SK-N-SH (cell line): ENCODE results near the gene WBP2. TPM values are rescaled to one million over a fixed set of nuclear protein-coding genes. Genes with fewer than 3 reads are reported as not detected.

ENCODE experiments used
- CTCF ChIA-PET: fragments of 300-600, 350-600 bp; formaldehyde crosslinking; extraction: SDS; loops from one replicate; lab custom pipeline; 2021; lab: Yijun Ruan, JAX
- POLR2A ChIA-PET: fragments of 350-600 bp; sonication (Branson Sonifier 250); formaldehyde crosslinking; extraction: SDS; loops from one replicate; lab custom pipeline; 2020; ENCODE audit warnings: antibody characterized with exemption, inconsistent platforms; lab: Yijun Ruan, JAX
- DNase-seq: peaks from one replicate; pipeline ENCODE4 v3.0.0; 2012
- H2AFZ ChIP-seq: fragments of 200-600 bp; sonication (generic); 2 replicates; pipeline ENCODE4 v1.8.1; 2016; ENCODE audit warnings: antibody characterized with exemption, mild to moderate bottlenecking, low read depth
- H3F3A ChIP-seq: fragments of 200-600 bp; sonication (generic); replicated peaks from 2 replicates; pipeline ENCODE3; 2016; ENCODE audit warnings: antibody characterized with exemption, mild to moderate bottlenecking; ENCODE audit not compliant: insufficient read depth
- H3K27ac ChIP-seq, 2 experiments: fragments of 200-500 bp in 1 of 2; fragments of 200-600 bp in 1 of 2; sonication (Bioruptor generic) in 1 of 2; sonication (generic), shearing (Covaris generic) in 1 of 2; 2 replicates each; pipeline versions ENCODE4 v1.5.1 to v1.6.1; 2014 to 2016; ENCODE audit warnings: low read depth in 2 of 2, inconsistent platforms in 1 of 2, low read length in 1 of 2, mild to moderate bottlenecking in 1 of 2, mixed read lengths in 1 of 2
- H3K27me3 ChIP-seq: fragments of 200-600 bp; sonication (generic), shearing (Covaris generic); 2 replicates; pipeline ENCODE4 v1.6.1; 2016; ENCODE audit warnings: mixed run types; ENCODE audit not compliant: insufficient read depth
- H3K36me3 ChIP-seq, 2 experiments: fragments of 200-500 bp in 1 of 2; fragments of 200-600 bp in 1 of 2; sonication (Bioruptor generic) in 1 of 2; sonication (generic) in 1 of 2; replicated peaks in 1 of 2; 2 replicates each; pipeline versions ENCODE3 to v1.5.1; 2014 to 2016; ENCODE audit warnings: low read length in 1 of 2, mild to moderate bottlenecking in 1 of 2; ENCODE audit not compliant: insufficient read depth in 2 of 2, control insufficient read depth in 1 of 2
- H3K4me1 ChIP-seq, 2 experiments: fragments of 200-500 bp in 1 of 2; fragments of 200-600 bp in 1 of 2; sonication (Bioruptor generic) in 1 of 2; sonication (generic), shearing (Covaris generic) in 1 of 2; 2 replicates each; pipeline versions ENCODE4 v1.5.1 to v1.6.1; 2014 to 2016; ENCODE audit warnings: low read depth in 1 of 2, low read length in 1 of 2, mixed run types in 1 of 2; ENCODE audit not compliant: insufficient read depth in 2 of 2, control insufficient read depth in 1 of 2
- H3K4me2 ChIP-seq: fragments of 200-600 bp; sonication (generic), shearing (Covaris generic); 2 replicates; pipeline ENCODE4 v1.6.1; 2017; ENCODE audit warnings: mixed run types
- H3K4me3 ChIP-seq, 2 experiments: fragments of 200-500 bp in 1 of 2; fragments of 200-600 bp in 1 of 2; sonication (Bioruptor generic) in 1 of 2; sonication (generic), shearing (Covaris generic) in 1 of 2; 2 replicates each; pipeline versions ENCODE4 v1.5.1 to v1.8.1; 2014 to 2016; ENCODE audit warnings: low read depth in 2 of 2, inconsistent platforms in 1 of 2, low read length in 1 of 2, mild to moderate bottlenecking in 1 of 2, mixed read lengths in 1 of 2, moderate library complexity in 1 of 2
- H3K79me2 ChIP-seq: fragments of 200-600 bp; sonication (generic); 2 replicates; pipeline ENCODE4 v1.8.1; 2017; ENCODE audit warnings: mild to moderate bottlenecking; ENCODE audit not compliant: insufficient read depth
- H3K9ac ChIP-seq: fragments of 200-600 bp; sonication (generic); 2 replicates; pipeline ENCODE4 v1.6.1; 2017; ENCODE audit warnings: mixed run types
- H3K9me2 ChIP-seq: fragments of 200-600 bp; sonication (generic); 2 replicates; pipeline ENCODE4 v1.6.1; 2017; ENCODE audit warnings: mixed run types
- H3K9me3 ChIP-seq: fragments of 200-600 bp; sonication (generic); 2 replicates; pipeline ENCODE4 v1.6.1; 2017; ENCODE audit warnings: mixed run types, mild to moderate bottlenecking, moderate library complexity
- H4K20me1 ChIP-seq: fragments of 200-600 bp; sonication (generic); 2 replicates; pipeline ENCODE4 v1.6.1; 2017; ENCODE audit warnings: mild to moderate bottlenecking, mixed run types; ENCODE audit not compliant: insufficient read depth
- EP300 ChIP-seq, 2 experiments: IDR thresholded peaks; 2 replicates each; pipeline versions ENCODE4 v1.4.0 to v1.6.1; 2012; ENCODE audit warnings: borderline replicate concordance in 1 of 2, low read depth in 1 of 2, low read length in 1 of 2
- FOSL2 ChIP-seq: IDR thresholded peaks from 2 replicates; pipeline ENCODE4 v1.4.0; 2012; ENCODE audit warnings: low read depth, mild to moderate bottlenecking, moderate library complexity, borderline replicate concordance
- FOXJ3 ChIP-seq: sonication (generic); formaldehyde crosslinking; IDR thresholded peaks from 2 replicates; pipeline ENCODE4 v1.5.1; 2020; ENCODE audit warnings: mild to moderate bottlenecking, missing genetic modification reagents
- FOXM1 ChIP-seq: IDR thresholded peaks from 2 replicates; pipeline ENCODE4 v1.4.0; 2012; ENCODE audit warnings: low read depth, mild to moderate bottlenecking
- GABPA ChIP-seq: IDR thresholded peaks from 2 replicates; pipeline ENCODE4 v1.4.0; 2012; ENCODE audit warnings: low read depth, mild to moderate bottlenecking
- GATA2 ChIP-seq: sonication (generic); formaldehyde crosslinking; IDR thresholded peaks from 2 replicates; pipeline ENCODE4 v1.5.0; 2020; ENCODE audit warnings: mild to moderate bottlenecking, missing genetic modification reagents
- JUND ChIP-seq: IDR thresholded peaks from 2 replicates; pipeline ENCODE4 v1.4.0; 2012
- MEF2A ChIP-seq: IDR thresholded peaks from 2 replicates; pipeline ENCODE4 v1.4.0; 2012; ENCODE audit warnings: low read depth, borderline replicate concordance
- NFIC ChIP-seq: IDR thresholded peaks from 2 replicates; pipeline ENCODE4 v1.4.0; 2012; ENCODE audit warnings: borderline replicate concordance
- NRF1 ChIP-seq: IDR thresholded peaks from 2 replicates; pipeline ENCODE4 v1.6.1; 2012; ENCODE audit warnings: low read depth, mild to moderate bottlenecking, low read length
- POLR2AphosphoS5 ChIP-seq: IDR thresholded peaks from 2 replicates; pipeline ENCODE4 v1.6.1; 2012; ENCODE audit warnings: low read depth, low read length
- RXRA ChIP-seq: IDR thresholded peaks from 2 replicates; pipeline ENCODE4 v1.4.0; 2012; ENCODE audit warnings: low read depth, mild to moderate bottlenecking, borderline replicate concordance
- SIN3A ChIP-seq: IDR thresholded peaks from 2 replicates; pipeline ENCODE4 v1.6.1; 2012; ENCODE audit warnings: low read depth, mild to moderate bottlenecking, low read length, moderate library complexity, borderline replicate concordance
- USF1 ChIP-seq: IDR thresholded peaks from 2 replicates; pipeline ENCODE4 v1.4.0; 2012; ENCODE audit warnings: low read depth, borderline replicate concordance
- USF2 ChIP-seq: fragments of 150-350 bp; IDR thresholded peaks from 2 replicates; pipeline ENCODE4 v1.6.1; 2017; ENCODE audit warnings: antibody characterized with exemption, low read length, low read depth, borderline replicate concordance
- YY1 ChIP-seq: IDR thresholded peaks from 2 replicates; pipeline ENCODE4 v1.4.0; 2012; ENCODE audit warnings: low read depth, mild to moderate bottlenecking
- WGBS: methylation state at CpG from one replicate; pipeline ENCODE4 v1.1.6; 2017; ENCODE audit warnings: low lambda C conversion rate; 5-methylcytosine and 5-hydroxymethylcytosine counted together
- polyA plus RNA-seq, 3 experiments: library from polyadenylated mRNA; depleted of rRNA; stranded (reverse); fragments of >200 nt; gene quantifications; 2 replicates each; pipeline ENCODE4 v1.2.3, GENCODE V29; 2012
- TF ChIP-seq, protein P1 (sequence below): fragments of 150-350 bp; IDR thresholded peaks from 2 replicates; pipeline ENCODE4 v1.6.1; 2016; ENCODE audit warnings: mild to moderate bottlenecking, low read depth, low read length
- TF ChIP-seq, protein P2 (sequence below): IDR thresholded peaks from 2 replicates; pipeline ENCODE4 v1.4.0; 2012; ENCODE audit warnings: low read depth
- TF ChIP-seq, protein P3 (sequence below): IDR thresholded peaks from 2 replicates; pipeline ENCODE4 v1.4.0; 2012; ENCODE audit warnings: low read depth, borderline replicate concordance

WBP2 gene
- polyA plus RNA-seq, 1 of the 3 experiments (the other 2 are of a cell fraction) = 55.8 TPM

GRCh38 chr17:75809631-75810111 is 45.5 kb downstream of the WBP2 start:
- Histone ChIP-seq H3K27ac (no peak overlapping the region; a peak in 1 of 4 replicates), H3K36me3 (peaks cover 5 to 26% of the 10 kb centered on the region in 2 experiments), H3K4me2 (no peak overlapping the region), H3F3A (peaks cover 3% of the 10 kb centered on the region)
- WGBS = 93% methylated on average over 20 of the region's 24 CpGs
- CTCF ChIA-PET = interaction anchor here (0.8 to 2.5 kb wide), 5 partner anchors 18 to 62 kb away, joined by 3 to 8 read pairs (median 3); no protein-coding TSS in a partner anchor
- TF ChIP-seq FOSL2 (no peak), SIN3A (no peak), GABPA (no peak), USF2 (no peak), NRF1 (no peak), FOXJ3 (CRISPR knock-in tag) (no peak), YY1 (no peak), JUND (no peak), MEF2A (no peak), NFIC (no peak), RXRA (no peak), GATA2 (CRISPR knock-in tag) (no peak), POLR2AphosphoS5 (no peak), EP300 (IDR thresholded peaks at IDR 0.05; ENCODE audit: borderline replicate concordance in 1 of 2, low read depth in 1 of 2, low read length in 1 of 2) (no peak), USF1 (no peak), FOXM1 (no peak)
- TF ChIP-seq, protein P1, sequence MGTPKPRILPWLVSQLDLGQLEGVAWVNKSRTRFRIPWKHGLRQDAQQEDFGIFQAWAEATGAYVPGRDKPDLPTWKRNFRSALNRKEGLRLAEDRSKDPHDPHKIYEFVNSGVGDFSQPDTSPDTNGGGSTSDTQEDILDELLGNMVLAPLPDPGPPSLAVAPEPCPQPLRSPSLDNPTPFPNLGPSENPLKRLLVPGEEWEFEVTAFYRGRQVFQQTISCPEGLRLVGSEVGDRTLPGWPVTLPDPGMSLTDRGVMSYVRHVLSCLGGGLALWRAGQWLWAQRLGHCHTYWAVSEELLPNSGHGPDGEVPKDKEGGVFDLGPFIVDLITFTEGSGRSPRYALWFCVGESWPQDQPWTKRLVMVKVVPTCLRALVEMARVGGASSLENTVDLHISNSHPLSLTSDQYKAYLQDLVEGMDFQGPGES = no peak
- TF ChIP-seq, protein P2, sequence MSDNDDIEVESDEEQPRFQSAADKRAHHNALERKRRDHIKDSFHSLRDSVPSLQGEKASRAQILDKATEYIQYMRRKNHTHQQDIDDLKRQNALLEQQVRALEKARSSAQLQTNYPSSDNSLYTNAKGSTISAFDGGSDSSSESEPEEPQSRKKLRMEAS = no peak
- TF ChIP-seq, protein P3, sequence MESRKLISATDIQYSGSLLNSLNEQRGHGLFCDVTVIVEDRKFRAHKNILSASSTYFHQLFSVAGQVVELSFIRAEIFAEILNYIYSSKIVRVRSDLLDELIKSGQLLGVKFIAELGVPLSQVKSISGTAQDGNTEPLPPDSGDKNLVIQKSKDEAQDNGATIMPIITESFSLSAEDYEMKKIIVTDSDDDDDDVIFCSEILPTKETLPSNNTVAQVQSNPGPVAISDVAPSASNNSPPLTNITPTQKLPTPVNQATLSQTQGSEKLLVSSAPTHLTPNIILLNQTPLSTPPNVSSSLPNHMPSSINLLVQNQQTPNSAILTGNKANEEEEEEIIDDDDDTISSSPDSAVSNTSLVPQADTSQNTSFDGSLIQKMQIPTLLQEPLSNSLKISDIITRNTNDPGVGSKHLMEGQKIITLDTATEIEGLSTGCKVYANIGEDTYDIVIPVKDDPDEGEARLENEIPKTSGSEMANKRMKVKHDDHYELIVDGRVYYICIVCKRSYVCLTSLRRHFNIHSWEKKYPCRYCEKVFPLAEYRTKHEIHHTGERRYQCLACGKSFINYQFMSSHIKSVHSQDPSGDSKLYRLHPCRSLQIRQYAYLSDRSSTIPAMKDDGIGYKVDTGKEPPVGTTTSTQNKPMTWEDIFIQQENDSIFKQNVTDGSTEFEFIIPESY = no peak
- TF ChIP-seq, all 33 proteins: peak for 0
- Histone ChIP-seq H3K9me2 (no peaks in the 10 kb centered on the region), H3K79me2 (peaks cover 27% of the 10 kb centered on the region; the same call in 1 of the 2 replicates), H3K4me1 (peaks cover 3 to 6% of the 10 kb centered on the region in 2 experiments; a peak in 2 of 4 replicates), H3K9me3 (no peaks in the 10 kb centered on the region), H2AFZ (no peak overlapping the region), H3K9ac (no peak overlapping the region), H3K4me3 (no peak overlapping the region), H4K20me1 (no peaks in the 10 kb centered on the region), H3K27me3 (no peaks in the 10 kb centered on the region)
- peak; percentile 29 for DNase-seq
- POLR2A ChIA-PET = interaction anchor here (0.9 to 2.4 kb wide), 5 partner anchors 9 to 30 kb away, joined by 3 to 12 read pairs (median 4); partner anchors contain the start of gene UNK
